Neural crest cell (in vitro differentiated cells): ENCODE results near the gene NUBPL. TPM values are rescaled to one million over a fixed set of nuclear protein-coding genes. Genes with fewer than 3 reads are reported as not detected.
"Not testable (repeated sequence)": the region's sequence is repeated elsewhere in the genome, so short reads cannot be mapped to it uniquely, and the experiment has no call there.

ENCODE experiments used
- DNase-seq: peaks from one replicate; pipeline ENCODE4 v3.0.0; 2021; ENCODE audit warnings: low read depth, mixed read lengths, low spot score
- H3K27ac Mint-ChIP-seq: one replicate; pipeline ENCODE4 v1.8.0; 2021; ENCODE audit warnings: mild to moderate bottlenecking, mixed read lengths; ENCODE audit not compliant: unreplicated experiment
- H3K27me3 Mint-ChIP-seq: 2 replicates; pipeline ENCODE4 v1.8.0; 2021; ENCODE audit warnings: low read depth, mild to moderate bottlenecking, mixed read lengths
- H3K36me3 Mint-ChIP-seq: 2 replicates; pipeline ENCODE4 v1.8.0; 2021; ENCODE audit warnings: low read depth, mild to moderate bottlenecking, mixed read lengths
- H3K4me1 Mint-ChIP-seq: 2 replicates; pipeline ENCODE4 v1.8.0; 2021; ENCODE audit warnings: mixed read lengths
- H3K4me3 Mint-ChIP-seq: one replicate; pipeline ENCODE4 v1.8.0; 2021; ENCODE audit warnings: mild to moderate bottlenecking, mixed read lengths
- H3K9me3 Mint-ChIP-seq: 2 replicates; pipeline ENCODE4 v1.8.0; 2021; ENCODE audit warnings: mixed read lengths
- total RNA-seq: library from RNA; stranded (reverse); gene quantifications from 2 replicates; pipeline ENCODE4 v1.2.1, GENCODE V29; 2021
- TF ChIP-seq, protein P1 (sequence below): fragments of 200-600 bp; sonication (generic); conservative IDR thresholded peaks from 2 replicates; pipeline ENCODE4 v1.5.0; 2021; ENCODE audit warnings: antibody characterized with exemption, mild to moderate bottlenecking

NUBPL gene
- total RNA-seq, 1 donor from 2014 or later, result 13.2 TPM

DNA sequence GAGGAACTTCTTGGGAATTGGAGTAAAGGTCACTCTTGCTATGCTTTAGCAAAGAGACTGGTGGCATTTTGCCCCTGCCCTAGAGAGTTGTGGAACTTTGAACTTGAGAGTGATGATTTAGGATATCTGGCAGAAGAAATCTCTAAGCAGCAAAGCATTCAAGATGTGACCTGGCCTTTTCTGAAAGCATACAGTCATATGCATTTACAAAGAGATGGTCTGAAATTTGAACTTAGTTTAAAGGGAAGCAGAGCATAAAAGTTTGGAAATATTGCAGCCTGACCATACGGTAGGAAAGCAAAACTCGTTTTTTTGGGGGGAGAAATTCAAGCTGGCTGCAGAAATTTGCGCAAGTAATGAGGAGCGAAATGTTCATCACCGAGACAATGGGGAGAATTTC, 60.9 kb downstream of the NUBPL start:
- Mint-ChIP-seq H3K4me1 (no peaks in the 10 kb centered on the region), H3K4me3 (no peak overlapping the region), H3K27me3 (no peaks in the 10 kb centered on the region), H3K9me3 (peaks cover 35% of the 10 kb centered on the region), H3K36me3 (peaks cover 60% of the 10 kb centered on the region), H3K27ac (no peak overlapping the region)
- TF ChIP-seq, protein P1, sequence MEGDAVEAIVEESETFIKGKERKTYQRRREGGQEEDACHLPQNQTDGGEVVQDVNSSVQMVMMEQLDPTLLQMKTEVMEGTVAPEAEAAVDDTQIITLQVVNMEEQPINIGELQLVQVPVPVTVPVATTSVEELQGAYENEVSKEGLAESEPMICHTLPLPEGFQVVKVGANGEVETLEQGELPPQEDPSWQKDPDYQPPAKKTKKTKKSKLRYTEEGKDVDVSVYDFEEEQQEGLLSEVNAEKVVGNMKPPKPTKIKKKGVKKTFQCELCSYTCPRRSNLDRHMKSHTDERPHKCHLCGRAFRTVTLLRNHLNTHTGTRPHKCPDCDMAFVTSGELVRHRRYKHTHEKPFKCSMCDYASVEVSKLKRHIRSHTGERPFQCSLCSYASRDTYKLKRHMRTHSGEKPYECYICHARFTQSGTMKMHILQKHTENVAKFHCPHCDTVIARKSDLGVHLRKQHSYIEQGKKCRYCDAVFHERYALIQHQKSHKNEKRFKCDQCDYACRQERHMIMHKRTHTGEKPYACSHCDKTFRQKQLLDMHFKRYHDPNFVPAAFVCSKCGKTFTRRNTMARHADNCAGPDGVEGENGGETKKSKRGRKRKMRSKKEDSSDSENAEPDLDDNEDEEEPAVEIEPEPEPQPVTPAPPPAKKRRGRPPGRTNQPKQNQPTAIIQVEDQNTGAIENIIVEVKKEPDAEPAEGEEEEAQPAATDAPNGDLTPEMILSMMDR, result no peak
- DNase-seq, result no peak

- Mint-ChIP-seq H3K36me3 (peaks cover 37% of the 10 kb centered on the region), H3K9me3 (peaks cover 19% of the 10 kb centered on the region)
- not testable (repeated sequence) for H3K27ac Mint-ChIP-seq, H3K4me3 Mint-ChIP-seq, H3K4me1 Mint-ChIP-seq, DNase-seq, H3K27me3 Mint-ChIP-seq
Observed at GRCh38 chr14:31652900-31653299, 91.7 kb downstream of the NUBPL start.

GRCh38 chr14:31657917-31658316, 96.7 kb downstream of the NUBPL start:
- H3K36me3 Mint-ChIP-seq, result peaks cover 33% of the 10 kb centered on the region
- H3K9me3 Mint-ChIP-seq, result peaks cover 16% of the 10 kb centered on the region
- TF ChIP-seq, protein P1, result no peak
- no peak overlapping the region for H3K4me3 Mint-ChIP-seq
- no peaks in the 10 kb centered on the region for H3K4me1 Mint-ChIP-seq
- H3K27me3 Mint-ChIP-seq, result no peaks in the 10 kb centered on the region
- no peak for DNase-seq
- no peak overlapping the region for H3K27ac Mint-ChIP-seq

DNA sequence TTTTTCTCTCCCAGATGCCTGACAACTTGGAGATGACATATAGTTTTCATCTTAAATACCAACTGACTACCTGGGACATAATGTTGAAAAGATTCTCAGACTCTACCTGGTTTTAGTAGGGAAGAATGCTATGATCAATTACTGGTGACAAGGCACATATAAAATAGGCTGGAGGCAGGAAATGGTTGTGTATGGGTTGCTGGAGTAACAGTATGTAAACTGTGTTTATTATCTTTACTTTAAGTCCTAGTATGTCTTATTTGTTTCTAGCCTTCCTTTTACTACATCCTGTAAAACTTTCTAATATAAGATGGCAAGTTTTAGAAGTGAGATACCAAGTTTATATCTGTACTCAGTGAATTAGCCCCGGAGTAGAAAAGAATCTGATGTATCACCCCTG, 98.1 kb downstream of the NUBPL start:
- no peaks in the 10 kb centered on the region for H3K4me1 Mint-ChIP-seq
- no peak overlapping the region for H3K4me3 Mint-ChIP-seq
- TF ChIP-seq, protein P1, result no peak
- no peak for DNase-seq
- H3K27me3 Mint-ChIP-seq, result no peaks in the 10 kb centered on the region
- no peak overlapping the region for H3K27ac Mint-ChIP-seq
- H3K36me3 Mint-ChIP-seq, result peaks cover 30% of the 10 kb centered on the region
- H3K9me3 Mint-ChIP-seq, result peaks cover 14% of the 10 kb centered on the region

- H3K27ac Mint-ChIP-seq, result no peak overlapping the region
- peaks cover 20% of the 10 kb centered on the region for H3K9me3 Mint-ChIP-seq
- H3K4me1 Mint-ChIP-seq, result no peaks in the 10 kb centered on the region
- no peak for DNase-seq
- H3K27me3 Mint-ChIP-seq, result no peaks in the 10 kb centered on the region
- TF ChIP-seq, protein P1, result no peak
- no peak overlapping the region for H3K4me3 Mint-ChIP-seq
- peaks cover 32% of the 10 kb centered on the region for H3K36me3 Mint-ChIP-seq
Observed at GRCh38 chr14:31660191-31660590, 99.0 kb downstream of the NUBPL start.

DNA sequence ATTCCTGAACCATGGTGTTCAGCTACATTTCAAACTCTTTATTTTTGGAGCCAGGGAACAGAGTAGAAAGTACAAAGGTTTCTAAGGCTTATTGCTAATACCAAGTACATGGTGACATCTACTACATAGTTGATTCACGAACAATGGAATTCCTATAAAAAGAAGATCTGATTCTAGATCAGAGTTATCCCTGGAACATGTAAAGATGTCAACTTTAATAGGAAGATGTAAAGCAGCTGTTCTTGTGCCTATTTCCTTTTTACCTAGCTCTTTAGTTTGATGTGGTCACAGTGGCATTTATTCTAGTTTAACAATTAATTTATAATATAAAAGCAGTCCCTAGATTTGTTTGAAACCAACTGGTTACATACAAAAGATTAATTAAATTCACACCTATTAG, 99.5 kb downstream of the NUBPL start:
- H3K27me3 Mint-ChIP-seq, result no peaks in the 10 kb centered on the region
- peaks cover 36% of the 10 kb centered on the region for H3K36me3 Mint-ChIP-seq
- no peak overlapping the region for H3K27ac Mint-ChIP-seq
- TF ChIP-seq, protein P1, result no peak
- no peak overlapping the region for H3K4me3 Mint-ChIP-seq
- DNase-seq, result no peak
- H3K9me3 Mint-ChIP-seq, result peaks cover 24% of the 10 kb centered on the region
- H3K4me1 Mint-ChIP-seq, result no peaks in the 10 kb centered on the region
